Progenitor cell of endocrine pancreas (in vitro differentiated cells): ENCODE data around the gene PHF21A. TPM values are rescaled to one million over a fixed set of nuclear protein-coding genes. Genes with fewer than 3 reads are reported as not detected.

Experiments used
- DNase-seq: peaks from one replicate; pipeline ENCODE4 v3.0.0; 2021; ENCODE audit warnings: low spot score; ENCODE audit not compliant: unreplicated experiment
- H3K27ac Mint-ChIP-seq: 2 replicates; pipeline ENCODE4 v1.8.0; 2021; ENCODE audit warnings: mild to moderate bottlenecking, moderate library complexity, mixed read lengths
- H3K27me3 Mint-ChIP-seq: 2 replicates; pipeline ENCODE4 v1.8.0; 2021; ENCODE audit warnings: mixed read lengths
- H3K36me3 Mint-ChIP-seq: 2 replicates; pipeline ENCODE4 v1.8.0; 2022; ENCODE audit warnings: mixed read lengths; ENCODE audit not compliant: insufficient read depth
- H3K4me1 Mint-ChIP-seq: 2 replicates; pipeline ENCODE4 v1.8.0; 2021; ENCODE audit warnings: low read depth, mixed read lengths
- H3K4me3 Mint-ChIP-seq: 2 replicates; pipeline ENCODE4 v1.8.0; 2021; ENCODE audit warnings: low read depth, mild to moderate bottlenecking, moderate library complexity, mixed read lengths
- H3K9me3 Mint-ChIP-seq: 2 replicates; pipeline ENCODE4 v1.8.0; 2021; ENCODE audit warnings: low read depth, mixed read lengths
- total RNA-seq: library from RNA; stranded (reverse); gene quantifications from 2 replicates; pipeline ENCODE4 v1.2.1, GENCODE V29; 2021
- TF ChIP-seq, protein P1 (sequence below): fragments of 200-600 bp; sonication (generic); IDR thresholded peaks from one replicate; pipeline ENCODE4 v1.5.0; 2021; ENCODE audit warnings: antibody characterized with exemption, mild to moderate bottlenecking; ENCODE audit not compliant: unreplicated experiment

PHF21A gene
- total RNA-seq, 1 donor from 2014 or later, result 70.1 TPM

DNA sequence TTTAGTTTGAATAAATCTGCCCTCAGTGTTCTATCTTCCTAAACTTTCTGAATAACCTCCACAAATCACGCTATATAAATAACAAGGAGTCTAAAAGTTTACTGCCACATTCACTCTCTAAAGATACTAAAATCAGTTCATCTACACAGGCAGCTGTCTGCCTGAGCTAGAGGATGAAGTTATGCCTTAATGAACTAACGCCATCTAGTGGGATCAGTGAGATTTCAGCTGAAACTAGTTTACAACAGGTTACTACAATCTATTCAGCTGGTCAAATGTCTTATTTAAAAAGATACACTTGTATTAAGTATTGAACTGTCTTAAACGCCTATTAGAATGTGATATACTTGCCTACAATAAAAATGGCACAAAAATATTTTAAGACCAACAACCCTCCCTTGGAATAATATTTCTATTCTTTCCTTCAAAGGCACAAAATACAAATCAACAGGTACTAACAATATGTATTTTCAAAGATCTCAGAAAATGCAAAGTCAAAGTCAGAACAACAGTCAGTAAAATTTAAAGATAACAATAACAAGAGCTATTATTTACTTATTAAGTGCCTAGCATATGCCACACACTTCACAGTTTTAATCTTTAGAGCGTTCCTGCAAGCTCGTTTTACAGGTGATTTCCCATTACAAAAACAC, 114.7 kb downstream of the PHF21A start:
- H3K27ac Mint-ChIP-seq, result no peak overlapping the region
- H3K4me3 Mint-ChIP-seq, result no peak overlapping the region
- no peaks in the 10 kb centered on the region for H3K9me3 Mint-ChIP-seq
- no peak for DNase-seq
- H3K27me3 Mint-ChIP-seq, result no peaks in the 10 kb centered on the region
- no peaks in the 10 kb centered on the region for H3K36me3 Mint-ChIP-seq
- TF ChIP-seq, protein P1, sequence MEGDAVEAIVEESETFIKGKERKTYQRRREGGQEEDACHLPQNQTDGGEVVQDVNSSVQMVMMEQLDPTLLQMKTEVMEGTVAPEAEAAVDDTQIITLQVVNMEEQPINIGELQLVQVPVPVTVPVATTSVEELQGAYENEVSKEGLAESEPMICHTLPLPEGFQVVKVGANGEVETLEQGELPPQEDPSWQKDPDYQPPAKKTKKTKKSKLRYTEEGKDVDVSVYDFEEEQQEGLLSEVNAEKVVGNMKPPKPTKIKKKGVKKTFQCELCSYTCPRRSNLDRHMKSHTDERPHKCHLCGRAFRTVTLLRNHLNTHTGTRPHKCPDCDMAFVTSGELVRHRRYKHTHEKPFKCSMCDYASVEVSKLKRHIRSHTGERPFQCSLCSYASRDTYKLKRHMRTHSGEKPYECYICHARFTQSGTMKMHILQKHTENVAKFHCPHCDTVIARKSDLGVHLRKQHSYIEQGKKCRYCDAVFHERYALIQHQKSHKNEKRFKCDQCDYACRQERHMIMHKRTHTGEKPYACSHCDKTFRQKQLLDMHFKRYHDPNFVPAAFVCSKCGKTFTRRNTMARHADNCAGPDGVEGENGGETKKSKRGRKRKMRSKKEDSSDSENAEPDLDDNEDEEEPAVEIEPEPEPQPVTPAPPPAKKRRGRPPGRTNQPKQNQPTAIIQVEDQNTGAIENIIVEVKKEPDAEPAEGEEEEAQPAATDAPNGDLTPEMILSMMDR, result peak; percentile 75
- H3K4me1 Mint-ChIP-seq, result peaks cover 7% of the 10 kb centered on the region

DNA sequence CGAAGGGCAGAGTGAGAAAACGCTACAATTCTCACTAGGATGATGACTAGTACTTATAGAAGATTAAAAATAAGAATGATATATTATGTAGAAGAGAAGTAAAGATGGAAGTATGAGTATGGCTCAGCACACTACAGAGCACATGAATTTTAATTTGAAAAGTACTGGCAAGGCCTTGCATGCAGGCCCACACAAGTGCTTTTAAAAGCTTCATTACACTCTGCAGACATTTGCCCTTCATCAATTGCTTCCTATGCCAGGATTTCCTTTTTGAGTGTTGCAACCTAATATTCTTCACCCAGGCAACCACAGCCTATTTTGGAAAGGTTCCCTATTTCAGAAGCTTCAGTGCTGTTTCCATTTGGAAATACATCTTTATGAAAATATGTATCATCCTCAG, 117.7 kb downstream of the PHF21A start:
- Mint-ChIP-seq H3K36me3 (no peaks in the 10 kb centered on the region), H3K9me3 (no peaks in the 10 kb centered on the region), H3K27ac (no peak overlapping the region), H3K4me3 (no peak overlapping the region), H3K27me3 (no peaks in the 10 kb centered on the region), H3K4me1 (peaks cover 8% of the 10 kb centered on the region)
- TF ChIP-seq, protein P1, result no peak
- no peak for DNase-seq

DNA sequence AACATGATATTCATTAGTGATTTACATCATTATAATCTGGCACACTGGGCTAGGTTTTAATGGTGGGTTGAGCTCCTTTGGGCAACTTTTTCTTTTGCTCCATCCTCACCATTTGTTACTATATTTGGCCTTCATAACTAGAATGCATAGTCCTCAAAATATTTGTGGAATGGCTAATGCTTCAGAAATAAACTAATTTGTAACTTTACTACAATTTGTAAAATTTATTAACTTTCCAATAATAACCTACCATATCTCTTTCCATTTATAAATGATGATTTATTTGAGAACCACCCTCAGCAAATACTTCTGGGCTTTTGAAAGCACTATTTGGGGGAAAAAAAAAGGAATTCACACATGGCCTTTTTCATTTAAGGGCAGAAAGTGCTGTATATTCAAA, 119.1 kb downstream of the PHF21A start:
- no peak overlapping the region for H3K4me3 Mint-ChIP-seq
- no peaks in the 10 kb centered on the region for H3K36me3 Mint-ChIP-seq
- no peaks in the 10 kb centered on the region for H3K27me3 Mint-ChIP-seq
- H3K4me1 Mint-ChIP-seq, result peaks cover 15% of the 10 kb centered on the region
- TF ChIP-seq, protein P1, result no peak
- H3K9me3 Mint-ChIP-seq, result no peaks in the 10 kb centered on the region
- no peak overlapping the region for H3K27ac Mint-ChIP-seq
- no peak for DNase-seq

DNA sequence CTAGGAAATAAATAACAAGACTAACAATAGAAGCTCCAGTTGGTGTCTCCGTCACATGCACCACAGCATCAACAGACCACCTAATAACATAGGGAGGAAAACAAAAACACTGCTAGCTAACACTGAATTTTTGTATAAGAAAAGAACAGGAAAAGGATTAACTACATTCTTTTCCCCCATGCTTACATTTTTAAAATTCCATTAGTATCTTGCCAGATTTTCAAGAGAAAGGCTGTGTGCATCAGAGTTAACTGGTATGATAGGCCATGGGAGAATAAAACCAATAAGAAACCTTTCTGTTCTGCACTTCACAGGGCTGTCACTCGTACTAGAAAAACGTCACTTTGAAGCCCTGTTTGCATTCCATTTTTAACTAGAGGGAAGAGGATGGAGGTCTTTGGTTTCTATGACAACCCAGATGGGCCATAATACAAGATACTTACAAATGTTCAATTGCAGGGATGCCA, 119.8 kb downstream of the PHF21A start:
- Mint-ChIP-seq H3K9me3 (no peaks in the 10 kb centered on the region), H3K27ac (no peak overlapping the region), H3K36me3 (no peaks in the 10 kb centered on the region), H3K4me1 (peaks cover 15% of the 10 kb centered on the region), H3K27me3 (no peaks in the 10 kb centered on the region), H3K4me3 (no peak overlapping the region)
- TF ChIP-seq, protein P1, result no peak
- no peak for DNase-seq

DNA sequence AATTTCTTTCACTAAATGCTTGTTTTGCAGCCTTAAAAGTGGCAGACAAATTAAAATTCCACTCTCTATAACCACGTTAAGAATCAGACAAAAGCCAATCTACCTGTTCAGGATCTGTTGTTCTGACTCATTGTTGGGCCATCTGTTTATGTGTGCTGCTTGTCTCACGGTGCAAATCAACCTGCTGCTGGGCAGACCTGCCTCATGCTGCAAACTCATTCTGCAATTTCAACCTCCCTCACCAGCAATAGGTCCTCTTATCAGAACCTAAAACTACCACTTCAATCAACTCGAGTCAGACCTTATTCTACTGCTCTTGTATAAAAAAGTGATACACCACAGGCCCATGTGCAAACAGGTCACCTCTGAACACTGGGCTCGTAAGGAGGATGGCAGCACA, 123.7 kb downstream of the PHF21A start:
- TF ChIP-seq, protein P1, result no peak
- H3K36me3 Mint-ChIP-seq, result no peaks in the 10 kb centered on the region
- no peaks in the 10 kb centered on the region for H3K27me3 Mint-ChIP-seq
- no peak overlapping the region for H3K4me3 Mint-ChIP-seq
- no peak for DNase-seq
- no peaks in the 10 kb centered on the region for H3K9me3 Mint-ChIP-seq
- peaks cover 26% of the 10 kb centered on the region for H3K4me1 Mint-ChIP-seq
- peak overlapping the region; percentile 86 for H3K27ac Mint-ChIP-seq
